Keratinocyte (primary cell): Measurements from ENCODE around the gene ADAMTSL4. TPM values are rescaled to one million over a fixed set of nuclear protein-coding genes. Genes with fewer than 3 reads are reported as not detected.

Experiments used
- DNase-seq: peaks from one replicate; pipeline ENCODE4 v3.0.0-alpha.2; 2011; ENCODE audit warnings: low read depth, missing footprints, low spot score
- FAIRE-seq: peaks from 2 replicates; lab custom pipeline; 2011; peaks lifted over from hg19 to GRCh38; lab: Jason Lieb, UNC
- H2AFZ ChIP-seq: 2 replicates; pipeline ENCODE4 v1.6.0; 2012; ENCODE audit warnings: low read length, control low read depth, inconsistent platforms; ENCODE audit not compliant: control insufficient read depth
- H3K27ac ChIP-seq: 2 replicates; pipeline ENCODE4 v1.5.1; 2011; ENCODE audit warnings: low read length; ENCODE audit not compliant: control insufficient read depth, insufficient read depth
- H3K27me3 ChIP-seq: 3 replicates; pipeline ENCODE4 v1.6.0; 2011; ENCODE audit warnings: low read length; ENCODE audit not compliant: control insufficient read depth, insufficient read depth; ENCODE audit errors: extremely low read depth
- H3K36me3 ChIP-seq, 2 experiments: 2 replicates in 1 of 2; 3 replicates in 1 of 2; pipeline ENCODE4 v1.5.1; 2011; ENCODE audit warnings: low read length in 2 of 2, mild to moderate bottlenecking in 1 of 2; ENCODE audit not compliant: control insufficient read depth in 2 of 2, insufficient read depth in 2 of 2; ENCODE audit errors: extremely low read depth in 1 of 2
- H3K4me1 ChIP-seq: 3 replicates; pipeline ENCODE4 v1.5.1; 2011; ENCODE audit warnings: low read length; ENCODE audit not compliant: control insufficient read depth, insufficient read depth; ENCODE audit errors: extremely low read depth
- H3K4me2 ChIP-seq: 3 replicates; pipeline ENCODE4 v1.6.0; 2011; ENCODE audit warnings: low read depth, low read length; ENCODE audit not compliant: control insufficient read depth, insufficient read depth; ENCODE audit errors: extremely low read depth
- H3K4me3 ChIP-seq, 3 experiments: fragments of 200-600 bp in 1 of 3; sonication (generic) in 1 of 3; 2 replicates in 2 of 3; 3 replicates in 1 of 3; pipeline ENCODE4 v1.5.1; 2011 to 2016; ENCODE audit warnings: low read length in 3 of 3, mild to moderate bottlenecking in 3 of 3, control low read depth in 2 of 3, inconsistent platforms in 1 of 3, low read depth in 1 of 3, mixed read lengths in 1 of 3, mixed run types in 1 of 3, moderate library complexity in 1 of 3; ENCODE audit not compliant: control insufficient read depth in 2 of 3, insufficient read depth in 2 of 3; ENCODE audit errors: extremely low read depth in 1 of 3
- H3K79me2 ChIP-seq: 2 replicates; pipeline ENCODE4 v1.6.0; 2012; ENCODE audit warnings: low read length; ENCODE audit not compliant: control insufficient read depth, insufficient read depth
- H3K9ac ChIP-seq: 3 replicates; pipeline ENCODE4 v1.6.0; 2011; ENCODE audit warnings: low read length; ENCODE audit not compliant: control insufficient read depth, insufficient read depth; ENCODE audit errors: extremely low read depth
- H3K9me1 ChIP-seq: 3 replicates; pipeline ENCODE4 v1.6.0; 2011; ENCODE audit warnings: low read length; ENCODE audit not compliant: control insufficient read depth, insufficient read depth; ENCODE audit errors: extremely low read depth
- H3K9me3 ChIP-seq: 2 replicates; pipeline ENCODE4 v1.5.1; 2012; ENCODE audit warnings: low read depth, low read length; ENCODE audit not compliant: control insufficient read depth
- H4K20me1 ChIP-seq: 3 replicates; pipeline ENCODE4 v1.6.0; 2011; ENCODE audit warnings: low read length; ENCODE audit not compliant: control insufficient read depth, insufficient read depth; ENCODE audit errors: extremely low read depth
- EZH2 ChIP-seq: IDR thresholded peaks from one replicate; pipeline ENCODE4 v1.6.1; 2012; ENCODE audit warnings: inconsistent platforms, mild to moderate bottlenecking, low read length, moderate library complexity
- dilution Hi-C: fragments of 300-500 bp; cut with MboI; formaldehyde crosslinking; loops from one replicate; pipeline ENCODE4 v1.7.0; 2020; ENCODE audit warnings: low sequenced_read_pairs; ENCODE audit not compliant: extremely low pct_ligation_motif_present
- polyA plus RNA-seq, 5 experiments: library from polyadenylated mRNA; depleted of rRNA in 3 of 5; stranded (reverse) in 3 of 5; stranded (forward) in 1 of 5; unstranded in 1 of 5; fragments of >200 nt; gene quantifications; 1 replicate in 1 of 5; 2 replicates in 3 of 5; 3 replicates in 1 of 5; pipeline versions ENCODE4 v1.2.1 to v1.2.3, GENCODE V29; 2011 to 2012; ENCODE audit warnings: missing spikeins in 2 of 5, low read depth in 1 of 5, low replicate concordance in 1 of 5
- TF ChIP-seq, protein P1 (sequence below), 3 experiments: IDR thresholded peaks in 1 of 3; conservative IDR thresholded peaks in 1 of 3; optimal IDR thresholded peaks in 1 of 3; 2 replicates in 2 of 3; 3 replicates in 1 of 3; pipeline versions ENCODE3 to v1.5.1; 2011; ENCODE audit warnings: low read length in 3 of 3, mild to moderate bottlenecking in 3 of 3, moderate library complexity in 2 of 3, control low read depth in 1 of 3, inconsistent platforms in 1 of 3; ENCODE audit not compliant: insufficient read depth in 2 of 3; ENCODE audit errors: extremely low read depth in 1 of 3

ADAMTSL4 gene
- polyA plus RNA-seq, 1 donor (not counting 4 experiments of a cell fraction or from before 2014, with no cell fraction given), result 7.0 TPM

DNA sequence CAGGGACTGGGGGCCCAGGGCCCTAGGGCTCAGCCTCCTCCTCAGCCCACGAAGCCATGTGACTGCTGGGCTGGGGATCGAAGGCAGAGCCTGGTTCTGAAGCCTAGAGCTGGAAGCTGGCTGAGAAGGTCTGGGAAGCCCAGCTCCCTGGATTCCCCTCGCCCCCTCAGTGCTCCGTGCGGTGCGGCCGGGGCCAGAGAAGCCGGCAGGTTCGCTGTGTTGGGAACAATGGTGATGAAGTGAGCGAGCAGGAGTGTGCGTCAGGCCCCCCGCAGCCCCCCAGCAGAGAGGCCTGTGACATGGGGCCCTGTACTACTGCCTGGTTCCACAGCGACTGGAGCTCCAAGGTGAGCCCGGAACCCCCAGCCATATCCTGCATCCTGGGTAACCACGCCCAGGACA, 9.1 kb downstream of the ADAMTSL4 start:
- Histone ChIP-seq H3K9ac (no peak overlapping the region), H3K36me3 (peaks cover 0 to 4% of the 10 kb centered on the region in 2 experiments), H3K4me3 (no peak overlapping the region), H3K9me1 (peaks cover 3% of the 10 kb centered on the region), H2AFZ (no peak overlapping the region), H3K9me3 (no peaks in the 10 kb centered on the region), H3K27me3 (no peaks in the 10 kb centered on the region), H3K4me2 (no peak overlapping the region), H3K4me1 (peaks cover 26% of the 10 kb centered on the region), H3K27ac (no peak overlapping the region), H4K20me1 (no peaks in the 10 kb centered on the region), H3K79me2 (peaks cover 3% of the 10 kb centered on the region)
- DNase-seq (no peak), FAIRE-seq (no peak)
- TF ChIP-seq EZH2, result no peak
- TF ChIP-seq, protein P1, sequence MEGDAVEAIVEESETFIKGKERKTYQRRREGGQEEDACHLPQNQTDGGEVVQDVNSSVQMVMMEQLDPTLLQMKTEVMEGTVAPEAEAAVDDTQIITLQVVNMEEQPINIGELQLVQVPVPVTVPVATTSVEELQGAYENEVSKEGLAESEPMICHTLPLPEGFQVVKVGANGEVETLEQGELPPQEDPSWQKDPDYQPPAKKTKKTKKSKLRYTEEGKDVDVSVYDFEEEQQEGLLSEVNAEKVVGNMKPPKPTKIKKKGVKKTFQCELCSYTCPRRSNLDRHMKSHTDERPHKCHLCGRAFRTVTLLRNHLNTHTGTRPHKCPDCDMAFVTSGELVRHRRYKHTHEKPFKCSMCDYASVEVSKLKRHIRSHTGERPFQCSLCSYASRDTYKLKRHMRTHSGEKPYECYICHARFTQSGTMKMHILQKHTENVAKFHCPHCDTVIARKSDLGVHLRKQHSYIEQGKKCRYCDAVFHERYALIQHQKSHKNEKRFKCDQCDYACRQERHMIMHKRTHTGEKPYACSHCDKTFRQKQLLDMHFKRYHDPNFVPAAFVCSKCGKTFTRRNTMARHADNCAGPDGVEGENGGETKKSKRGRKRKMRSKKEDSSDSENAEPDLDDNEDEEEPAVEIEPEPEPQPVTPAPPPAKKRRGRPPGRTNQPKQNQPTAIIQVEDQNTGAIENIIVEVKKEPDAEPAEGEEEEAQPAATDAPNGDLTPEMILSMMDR (optimal IDR thresholded peaks at IDR 0.05 in 1 of 3, IDR thresholded peaks at IDR 0.05 in 1 of 3, conservative IDR thresholded peaks at IDR 0.05 in 1 of 3; ENCODE audit: extremely low read depth in 1 of 3, insufficient read depth in 2 of 3, low read length in 3 of 3), result no peak
- dilution Hi-C loops, result no loop called here

GRCh38 chr1:150558761-150559655, 9.8 kb downstream of the ADAMTSL4 start:
- Histone ChIP-seq H3K9me1 (peaks cover 3% of the 10 kb centered on the region), H3K9ac (no peak overlapping the region), H3K27ac (no peak overlapping the region), H3K27me3 (no peaks in the 10 kb centered on the region), H2AFZ (no peak overlapping the region), H4K20me1 (no peaks in the 10 kb centered on the region), H3K9me3 (no peaks in the 10 kb centered on the region), H3K4me1 (peaks cover 33% of the 10 kb centered on the region), H3K79me2 (peaks cover 3% of the 10 kb centered on the region), H3K4me3 (no peak overlapping the region), H3K4me2 (no peak overlapping the region), H3K36me3 (peaks cover 0 to 4% of the 10 kb centered on the region in 2 experiments)
- no peak for TF ChIP-seq EZH2
- TF ChIP-seq, protein P1 (optimal IDR thresholded peaks at IDR 0.05 in 1 of 3, IDR thresholded peaks at IDR 0.05 in 1 of 3, conservative IDR thresholded peaks at IDR 0.05 in 1 of 3; ENCODE audit: extremely low read depth in 1 of 3, insufficient read depth in 2 of 3, low read length in 3 of 3), result no peak
- DNase-seq (no peak), FAIRE-seq (no peak)
- dilution Hi-C loops, result no loop called here
